Activated T-cell treated with anti-CD3 and anti-CD28 coated beads for 48 hours (primary cell): Measurements from ENCODE around the gene KNSTRN.

ENCODE experiments used
- DNase-seq: peaks from one replicate; pipeline ENCODE4 v3.0.0-alpha.2; 2020; ENCODE audit warnings: low read depth

The KNSTRN gene

DNA sequence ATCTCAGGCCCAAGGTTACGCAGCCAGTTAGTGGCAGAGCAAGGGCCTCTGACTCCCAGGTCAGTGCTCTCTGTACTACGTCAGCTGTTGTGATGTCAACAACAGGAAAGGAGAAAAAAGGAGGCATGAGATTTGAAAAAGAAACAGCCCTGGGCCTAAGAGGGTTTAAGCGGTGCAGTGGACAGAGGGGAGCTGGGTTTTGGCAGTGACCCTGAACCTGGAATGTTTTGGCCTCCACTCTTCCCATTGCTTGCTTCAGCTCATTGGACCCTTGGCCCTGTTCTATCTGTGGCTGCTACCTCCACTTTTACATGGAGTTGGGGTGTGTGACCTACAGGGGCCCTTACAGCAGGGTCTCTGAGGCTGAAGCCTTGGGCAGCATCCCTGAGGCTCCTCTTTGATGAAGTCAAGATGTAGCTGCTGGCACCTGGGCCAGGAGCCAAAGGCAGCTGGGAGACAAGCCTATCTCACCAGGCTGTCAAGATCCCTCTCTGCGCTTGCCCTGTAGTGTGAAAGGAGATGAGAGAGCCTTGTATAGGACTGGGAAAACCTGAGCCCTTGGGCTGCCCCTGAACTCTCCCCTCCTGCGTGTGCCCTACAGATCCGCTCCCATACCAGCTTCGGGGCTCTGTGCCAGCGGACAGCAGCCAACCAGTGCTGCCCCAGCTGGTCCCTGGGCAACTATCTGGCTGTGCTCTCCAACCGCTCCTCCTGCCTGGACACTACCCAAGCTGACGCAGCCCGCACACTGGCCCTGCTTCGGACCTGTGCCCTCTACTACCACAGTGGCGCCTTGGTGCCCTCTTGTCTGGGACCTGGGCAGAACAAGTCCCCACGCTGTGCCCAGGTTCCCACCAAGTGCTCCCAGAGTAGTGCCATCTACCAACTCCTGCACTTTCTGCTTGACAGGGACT lies 15.8 kb upstream of the KNSTRN start:
- no peak for DNase-seq

DNA sequence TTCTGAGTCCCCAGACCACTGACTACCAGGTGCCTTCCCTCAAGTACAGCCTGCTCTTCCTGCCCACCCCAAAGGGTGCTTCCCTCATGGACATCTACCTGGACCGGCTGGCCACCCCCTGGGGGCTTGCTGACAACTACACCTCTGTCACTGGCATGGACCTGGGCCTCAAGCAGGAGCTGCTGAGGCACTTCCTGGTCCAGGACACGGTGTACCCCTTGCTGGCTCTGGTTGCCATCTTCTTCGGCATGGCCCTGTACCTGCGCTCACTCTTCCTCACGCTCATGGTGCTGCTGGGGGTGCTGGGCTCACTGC lies 15.2 kb upstream of the KNSTRN start:
- DNase-seq, result no peak

DNA sequence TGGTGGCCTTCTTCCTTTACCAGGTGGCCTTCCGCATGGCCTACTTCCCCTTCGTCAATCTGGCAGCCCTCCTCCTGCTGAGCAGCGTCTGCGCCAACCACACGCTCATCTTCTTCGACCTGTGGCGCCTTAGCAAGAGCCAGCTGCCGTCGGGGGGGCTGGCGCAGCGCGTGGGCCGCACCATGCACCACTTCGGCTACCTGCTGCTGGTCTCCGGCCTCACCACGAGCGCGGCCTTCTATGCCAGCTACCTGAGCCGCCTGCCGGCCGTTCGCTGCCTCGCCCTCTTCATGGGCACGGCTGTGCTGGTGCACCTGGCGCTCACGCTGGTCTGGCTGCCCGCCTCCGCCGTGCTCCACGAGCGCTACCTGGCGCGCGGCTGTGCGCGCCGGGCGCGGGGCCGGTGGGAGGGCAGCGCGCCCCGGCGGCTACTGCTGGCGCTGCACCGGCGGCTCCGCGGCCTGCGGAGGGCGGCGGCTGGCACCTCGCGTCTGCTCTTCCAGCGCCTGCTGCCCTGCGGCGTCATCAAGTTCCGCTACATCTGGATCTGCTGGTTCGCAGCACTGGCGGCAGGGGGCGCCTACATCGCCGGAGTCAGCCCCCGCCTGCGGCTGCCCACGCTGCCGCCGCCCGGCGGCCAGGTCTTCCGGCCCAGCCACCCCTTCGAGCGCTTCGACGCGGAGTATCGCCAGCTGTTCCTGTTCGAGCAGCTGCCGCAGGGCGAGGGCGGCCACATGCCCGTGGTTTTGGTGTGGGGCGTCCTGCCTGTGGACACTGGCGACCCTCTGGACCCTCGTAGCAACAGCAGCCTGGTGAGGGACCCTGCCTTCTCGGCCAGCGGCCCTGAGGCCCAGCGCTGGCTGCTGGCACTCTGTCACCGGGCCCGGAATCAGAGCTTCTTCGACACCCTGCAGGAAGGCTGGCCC lies 14.6 kb upstream of the KNSTRN start:
- peak; percentile 86 for DNase-seq

DNA sequence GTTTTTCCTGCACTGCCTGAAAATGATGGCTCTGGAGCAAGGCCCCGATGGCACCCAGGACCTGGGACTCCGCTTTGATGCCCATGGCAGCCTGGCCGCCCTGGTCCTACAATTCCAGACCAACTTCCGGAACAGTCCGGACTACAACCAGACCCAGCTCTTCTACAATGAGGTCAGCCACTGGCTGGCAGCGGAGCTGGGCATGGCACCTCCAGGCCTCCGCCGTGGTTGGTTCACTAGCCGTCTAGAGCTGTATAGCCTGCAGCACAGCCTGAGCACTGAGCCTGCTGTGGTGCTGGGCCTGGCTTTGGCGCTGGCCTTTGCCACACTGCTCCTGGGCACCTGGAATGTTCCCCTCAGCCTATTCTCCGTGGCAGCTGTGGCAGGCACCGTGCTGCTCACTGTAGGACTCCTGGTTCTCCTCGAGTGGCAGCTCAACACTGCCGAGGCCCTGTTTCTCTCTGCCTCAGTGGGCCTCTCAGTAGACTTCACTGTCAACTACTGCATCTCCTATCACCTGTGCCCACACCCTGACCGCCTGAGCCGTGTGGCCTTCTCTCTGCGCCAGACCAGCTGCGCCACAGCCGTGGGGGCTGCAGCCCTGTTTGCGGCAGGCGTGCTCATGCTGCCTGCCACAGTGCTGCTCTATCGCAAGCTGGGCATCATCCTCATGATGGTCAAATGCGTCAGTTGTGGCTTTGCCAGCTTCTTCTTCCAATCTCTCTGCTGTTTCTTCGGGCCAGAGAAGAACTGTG lies 13.6 kb upstream of the KNSTRN start:
- DNase-seq, result no peak

DNA sequence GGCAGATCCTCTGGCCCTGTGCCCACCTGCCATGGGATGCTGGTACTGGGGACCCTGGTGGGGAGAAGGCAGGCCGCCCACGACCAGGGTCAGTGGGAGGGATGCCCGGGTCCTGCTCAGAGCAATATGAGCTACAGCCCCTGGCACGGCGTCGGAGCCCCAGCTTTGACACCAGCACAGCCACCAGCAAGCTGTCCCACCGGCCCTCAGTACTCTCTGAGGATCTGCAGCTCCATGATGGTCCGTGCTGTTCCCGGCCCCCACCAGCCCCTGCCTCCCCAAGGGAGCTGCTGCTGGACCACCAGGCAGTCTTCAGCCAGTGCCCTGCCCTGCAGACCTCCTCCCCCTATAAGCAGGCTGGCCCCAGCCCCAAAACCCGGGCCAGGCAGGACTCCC lies 13.0 kb upstream of the KNSTRN start:
- no peak for DNase-seq

DNA sequence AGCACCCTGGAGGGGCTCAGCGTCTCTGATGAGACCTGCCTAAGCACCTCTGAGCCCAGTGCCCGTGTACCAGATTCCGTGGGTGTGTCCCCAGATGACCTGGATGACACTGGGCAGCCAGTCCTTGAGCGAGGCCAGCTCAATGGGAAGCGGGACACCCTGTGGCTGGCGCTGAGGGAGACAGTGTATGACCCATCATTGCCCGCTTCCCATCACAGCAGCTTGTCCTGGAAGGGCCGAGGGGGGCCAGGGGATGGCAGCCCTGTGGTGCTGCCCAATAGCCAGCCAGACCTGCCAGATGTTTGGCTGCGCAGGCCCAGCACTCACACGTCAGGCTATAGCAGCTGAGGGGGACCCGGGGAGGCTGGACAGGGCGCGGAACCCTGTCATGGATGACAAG lies 12.6 kb upstream of the KNSTRN start:
- DNase-seq, result no peak

DNA sequence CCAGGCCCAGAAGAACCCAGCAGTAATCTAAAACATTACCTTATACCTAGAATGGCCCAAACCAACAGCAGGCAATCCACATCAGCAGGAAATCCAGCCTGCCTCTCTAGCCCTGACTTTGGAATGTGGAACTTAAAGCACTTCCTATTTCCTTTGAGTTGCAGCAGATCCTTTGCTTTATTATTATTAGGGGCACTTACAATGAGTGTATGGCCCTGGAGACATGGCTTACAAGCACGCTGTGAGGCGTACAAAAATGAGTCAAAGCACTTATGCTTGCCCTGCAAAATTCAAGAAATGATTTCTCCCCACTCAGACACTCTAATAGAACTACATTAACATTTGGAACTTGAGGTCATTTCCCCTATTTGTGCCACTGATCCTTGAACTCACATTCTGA lies 9.5 kb upstream of the KNSTRN start:
- no peak for DNase-seq

DNA sequence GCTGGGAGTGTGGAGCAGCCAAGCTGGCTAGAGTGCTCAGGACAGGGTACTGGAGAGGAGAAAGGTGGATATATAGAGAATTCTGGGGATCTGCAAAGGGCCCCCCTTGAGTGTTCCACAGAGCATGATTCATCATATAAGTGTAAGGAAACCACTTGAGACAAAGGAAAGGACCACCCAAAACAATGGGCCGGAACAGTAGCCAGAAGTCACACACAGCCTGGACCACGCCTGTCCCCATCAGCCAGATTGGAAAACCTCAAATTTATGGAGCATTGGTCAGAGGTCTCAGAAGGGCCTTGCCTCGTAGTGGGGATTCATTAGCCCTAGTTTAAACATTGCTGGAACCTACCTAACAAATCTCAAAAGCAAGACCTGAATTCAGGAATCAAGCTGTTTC lies 4.9 kb upstream of the KNSTRN start:
- DNase-seq, result no peak

DNA sequence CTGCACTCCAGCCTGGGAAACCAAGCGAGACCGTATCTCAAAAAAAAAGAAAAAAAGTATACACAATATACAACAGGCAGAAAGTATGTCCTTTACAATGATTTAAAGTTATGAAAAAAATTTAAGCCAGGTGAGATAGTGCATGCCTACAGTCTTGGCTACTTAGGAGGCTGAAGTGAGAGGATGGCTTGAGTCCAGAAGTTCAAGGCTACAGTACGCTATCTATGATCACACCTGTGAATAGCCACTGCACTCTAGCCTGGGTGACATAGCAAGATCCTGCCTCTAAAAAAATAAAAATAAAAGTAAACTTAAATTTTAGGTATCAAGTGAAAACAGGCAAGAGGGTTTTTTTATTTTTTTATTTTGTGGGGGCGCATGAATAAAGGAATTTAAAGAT lies 3.1 kb upstream of the KNSTRN start:
- DNase-seq, result no peak

DNA sequence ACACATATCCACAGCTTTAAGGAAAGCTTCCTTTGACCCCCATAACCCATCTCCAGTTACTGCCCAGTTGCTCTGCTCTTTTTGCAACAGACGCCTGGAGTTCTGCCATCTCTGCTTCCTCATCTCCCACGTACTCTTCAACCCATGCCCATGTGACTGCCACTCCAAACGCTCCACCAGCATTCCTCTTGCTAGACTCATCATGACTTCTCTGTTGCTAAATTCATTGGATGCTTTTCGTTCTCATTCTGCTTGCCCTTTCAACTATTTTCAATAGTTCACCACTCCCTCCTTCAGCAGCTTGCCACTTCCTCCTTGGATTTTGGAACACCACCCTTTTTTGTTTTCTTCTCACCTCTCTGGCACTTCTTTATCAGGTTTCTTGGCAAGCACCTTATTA lies 2.7 kb upstream of the KNSTRN start:
- no peak for DNase-seq

DNA sequence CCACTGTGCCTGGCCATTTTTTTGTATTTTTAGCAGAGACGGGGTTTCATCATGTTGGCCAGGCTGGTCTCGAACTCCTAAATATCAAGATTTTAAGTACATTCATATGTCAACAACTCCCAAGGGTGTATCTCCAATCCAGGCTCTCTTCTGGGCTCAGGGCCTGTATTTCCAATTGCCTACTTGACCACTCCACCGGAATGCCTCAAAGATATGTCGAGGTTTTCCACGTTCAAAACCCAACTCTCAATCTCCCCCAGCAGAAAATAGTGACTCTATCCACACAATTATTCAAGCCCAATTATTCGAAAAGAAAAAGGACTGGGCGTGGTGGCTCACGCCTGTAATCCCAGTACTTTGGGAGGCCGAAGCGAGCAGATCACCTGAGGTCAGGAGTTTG lies 1.9 kb upstream of the KNSTRN start:
- no peak for DNase-seq

DNA sequence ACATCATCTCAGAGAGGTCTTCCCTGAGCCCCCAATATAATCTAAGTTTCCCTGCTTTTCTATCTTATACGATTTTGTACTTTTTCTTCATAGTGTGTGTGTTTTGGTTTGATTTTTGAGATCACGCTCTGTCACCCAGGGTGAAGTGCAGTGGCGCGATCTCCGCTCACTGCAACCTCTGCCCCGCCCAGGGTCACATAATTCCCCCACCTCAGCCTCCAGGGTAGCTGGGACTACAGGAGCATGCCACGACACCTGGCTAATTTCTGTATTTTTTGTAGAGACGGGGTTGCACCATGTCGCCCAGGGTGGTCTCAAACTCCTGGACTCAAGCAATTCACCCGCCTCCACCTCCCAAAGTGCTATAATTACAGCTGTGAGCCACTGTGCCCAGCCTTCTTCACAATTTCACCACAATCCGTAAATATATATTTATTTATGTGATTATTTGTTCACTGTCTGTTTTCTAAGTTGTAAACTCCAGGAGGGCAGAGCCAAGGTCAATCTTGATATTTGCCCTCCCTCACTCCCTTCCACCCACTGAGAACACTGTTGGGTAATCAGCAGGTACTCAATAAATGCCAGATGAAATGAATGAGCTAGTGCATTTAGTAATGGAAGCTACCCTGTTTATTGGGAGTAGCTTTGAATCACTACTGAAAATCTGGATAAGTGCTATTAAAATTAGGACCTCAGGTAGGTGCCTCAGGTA lies 547 bp upstream of the KNSTRN start:
- no peak for DNase-seq

DNA sequence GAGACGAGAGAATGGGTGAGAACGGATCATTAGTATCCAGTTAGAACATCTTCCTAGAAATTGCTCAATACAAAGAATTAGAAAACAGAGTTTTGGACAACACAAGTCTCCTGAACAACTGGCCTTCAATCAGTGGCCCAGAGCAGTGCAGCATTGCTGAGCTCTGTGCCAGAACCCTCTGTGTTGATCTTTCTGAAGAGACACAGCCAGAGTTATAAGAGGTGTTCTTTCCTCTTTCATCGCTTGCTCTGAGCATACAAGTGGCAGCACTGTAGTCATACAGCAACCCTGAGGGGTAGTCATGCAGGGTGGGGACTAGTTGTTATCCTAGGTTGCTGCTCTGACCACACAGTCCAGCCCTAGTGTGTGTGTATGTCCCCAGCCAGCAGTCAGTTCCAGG lies 4.0 kb downstream of the KNSTRN start:
- no peak for DNase-seq

DNA sequence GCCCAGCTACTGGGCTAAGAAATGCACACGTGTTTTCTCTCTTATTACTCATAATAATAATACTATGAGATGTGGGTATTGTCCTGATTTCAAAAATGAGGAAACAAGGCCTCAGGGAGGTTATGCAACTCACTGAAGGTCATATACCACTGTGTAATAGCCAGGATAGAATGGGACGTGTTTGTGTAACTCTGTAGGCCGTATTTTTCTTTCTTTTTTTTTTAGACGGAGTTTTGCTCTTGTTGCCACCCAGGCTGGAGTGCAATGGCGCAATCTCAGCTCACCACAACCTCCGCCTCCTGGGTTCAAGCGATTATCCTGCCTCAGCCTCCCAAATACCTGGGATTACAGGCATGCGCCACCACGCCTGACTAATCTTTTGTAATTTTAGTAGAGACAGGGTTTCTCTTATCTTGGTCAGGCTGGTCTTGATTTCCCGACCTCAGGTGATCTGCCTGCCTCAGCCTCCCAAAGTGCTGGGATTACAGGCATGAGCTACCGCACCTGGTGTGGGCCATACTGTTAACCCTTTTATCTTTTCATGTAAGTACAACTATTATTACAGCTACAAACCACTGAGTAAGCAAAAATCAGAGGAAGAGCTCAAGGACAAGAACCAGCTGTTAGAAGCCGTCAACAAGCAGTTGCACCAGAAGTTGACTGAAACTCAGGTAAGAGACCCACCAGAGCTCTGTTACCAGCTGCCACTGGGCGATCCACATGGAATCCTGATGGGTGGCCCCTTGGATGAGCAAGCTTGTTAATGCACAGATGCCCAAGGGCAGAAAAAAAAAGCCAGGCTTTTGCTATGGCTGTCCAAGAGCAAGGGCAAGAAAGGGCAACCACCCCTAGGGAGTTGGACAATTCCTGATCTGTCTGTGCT lies 6.7 kb downstream of the KNSTRN start:
- no peak for DNase-seq

DNA sequence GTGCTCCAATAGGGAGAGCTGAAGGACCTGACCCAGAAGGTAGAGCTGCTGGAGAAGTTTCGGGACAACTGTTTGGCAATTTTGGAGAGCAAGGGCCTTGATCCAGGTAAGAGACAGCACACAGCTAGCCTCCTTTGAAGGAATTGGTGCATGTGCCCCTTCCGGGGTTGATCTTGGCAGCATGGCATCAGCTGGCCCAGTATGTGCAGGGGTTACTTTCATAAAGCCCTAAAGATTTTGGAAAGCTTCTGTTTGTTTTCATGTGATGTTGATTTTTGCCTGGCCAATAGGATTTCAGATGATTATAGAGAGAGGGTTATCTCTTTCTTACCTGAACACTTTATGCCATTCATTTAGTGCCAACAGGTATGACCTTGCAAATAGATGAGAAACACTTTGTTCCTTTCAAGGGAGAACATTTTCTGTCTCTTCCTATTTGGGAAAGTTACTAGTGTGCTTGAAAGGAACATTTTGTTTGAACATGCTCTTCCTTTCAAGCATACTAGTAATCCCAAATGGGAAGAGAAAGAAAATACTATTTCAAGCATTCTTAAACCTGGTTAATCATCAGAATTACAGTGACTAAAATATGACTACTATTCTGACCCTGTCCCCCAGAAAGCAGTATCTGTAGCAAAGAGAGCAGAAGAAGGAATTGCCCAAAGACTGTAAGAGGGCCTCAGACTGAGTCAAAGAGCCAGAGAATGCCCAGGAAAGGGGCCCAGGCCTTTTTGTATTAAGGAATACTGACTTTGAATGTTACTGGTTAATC lies 7.5 kb downstream of the KNSTRN start:
- DNase-seq, result no peak

DNA sequence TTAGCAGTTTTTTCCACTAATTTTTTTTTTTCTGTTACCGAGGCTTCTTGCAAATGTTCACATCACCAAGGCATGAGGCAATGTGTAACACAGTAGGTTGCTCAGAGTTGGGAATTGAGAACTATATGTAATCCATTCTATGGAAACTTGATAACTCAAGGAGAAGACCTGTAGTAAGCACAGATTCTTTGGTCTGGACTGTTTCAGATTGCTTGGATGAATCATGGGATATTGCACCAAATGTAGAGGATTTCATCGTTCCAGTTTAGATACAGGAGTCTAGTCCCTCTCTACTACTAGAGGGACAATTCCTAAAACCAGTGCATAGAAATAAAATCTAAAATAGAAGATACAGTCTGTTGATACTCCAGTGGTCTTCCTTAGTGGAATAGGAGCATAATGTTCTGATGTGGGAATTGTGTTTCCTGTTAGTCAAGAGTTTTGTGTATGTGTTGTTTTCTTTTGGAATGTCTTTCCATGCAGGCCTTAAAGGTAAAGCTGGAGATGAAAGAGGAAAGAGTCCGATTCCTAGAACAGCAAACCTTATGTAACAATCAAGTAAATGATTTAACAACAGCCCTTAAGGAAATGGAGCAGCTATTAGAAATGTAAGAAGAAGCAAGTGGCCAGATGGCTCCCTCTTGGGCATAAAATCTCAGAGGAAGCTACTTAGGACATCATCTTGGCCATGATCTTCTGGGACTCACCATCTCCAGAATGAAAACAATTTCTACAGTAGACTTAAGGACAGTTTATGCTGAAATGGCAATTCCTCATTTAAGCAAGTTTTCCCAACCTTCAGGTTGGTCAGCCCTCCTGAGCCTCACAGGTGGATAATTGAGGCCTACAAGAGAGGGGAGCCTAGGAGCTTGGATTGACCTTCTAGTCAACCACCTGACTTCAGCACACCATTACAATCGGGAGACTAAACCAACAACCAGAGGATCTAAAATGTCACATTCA lies 10.7 kb downstream of the KNSTRN start:
- no peak for DNase-seq

DNA sequence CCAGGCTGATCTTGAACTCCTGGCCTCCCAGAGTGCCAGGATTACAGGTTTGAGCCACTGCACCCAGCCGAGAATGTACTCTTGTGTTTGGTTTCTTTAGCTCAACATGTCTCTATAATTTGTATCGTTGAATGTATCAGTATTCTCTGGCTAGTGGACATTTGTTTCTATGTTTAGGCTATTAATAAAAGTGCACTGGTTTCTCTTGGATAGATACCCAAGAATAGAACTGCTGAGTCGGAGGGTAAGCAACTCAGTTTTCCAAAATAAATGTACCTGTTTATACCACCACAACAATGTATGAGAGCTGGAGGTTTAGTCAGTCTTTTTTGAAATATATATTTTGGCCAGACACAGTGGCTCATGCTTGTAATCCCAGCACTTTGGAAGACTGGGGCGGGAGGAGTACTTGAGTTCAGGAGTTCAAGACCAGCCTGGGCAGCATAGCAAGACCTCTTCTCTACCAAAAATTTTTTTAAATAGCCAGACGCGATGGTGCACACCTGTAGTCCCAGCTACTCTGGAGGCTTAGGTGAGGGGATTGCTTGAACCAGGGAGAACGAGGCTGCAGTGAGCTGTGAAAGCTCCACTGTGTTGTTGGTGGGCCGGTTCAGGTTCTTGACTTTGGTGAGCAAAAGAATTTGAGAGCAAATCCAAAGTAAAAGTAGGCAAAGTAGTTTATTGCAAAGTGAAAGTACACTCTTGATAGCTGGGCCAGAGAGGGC lies 15.3 kb downstream of the KNSTRN start:
- no peak for DNase-seq

DNA sequence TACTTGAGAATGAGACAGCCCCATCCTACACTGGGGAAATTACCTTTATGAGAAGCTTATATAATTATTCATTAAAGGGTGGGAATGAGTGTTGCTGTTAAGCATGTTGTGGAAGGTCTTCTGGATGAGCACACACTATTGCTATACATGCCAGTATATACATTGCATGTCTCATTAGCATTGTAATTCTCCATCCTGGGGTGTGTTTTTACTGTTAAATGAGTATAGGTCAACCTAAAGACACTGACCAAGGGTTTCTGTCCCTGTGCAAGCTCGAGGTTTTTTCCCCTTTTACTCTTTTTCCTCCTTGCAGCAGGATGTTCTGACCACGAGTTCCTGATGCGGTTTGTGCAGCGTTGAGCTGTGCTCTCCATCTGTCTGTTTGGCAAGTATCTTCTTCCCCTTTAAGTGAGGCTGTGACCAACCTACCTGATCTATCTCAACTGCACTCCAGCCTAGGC lies 15.9 kb downstream of the KNSTRN start:
- DNase-seq, result no peak
